ENCODE results near the gene ACSM3.

GRCh38 chr16:20740007-20740883, 23.6 kb upstream of the ACSM3 start:
- TF ChIP-seq EZH2 (IDR thresholded peaks at IDR 0.05; ENCODE audit: insufficient read depth, poor library complexity, severe bottlenecking) (no peak), EZH2phosphoT487 (IDR thresholded peaks at IDR 0.05; ENCODE audit: insufficient read depth, low read depth) (no peak)
